Central memory CD4-positive, alpha-beta T cell (primary cell): Measurements from ENCODE around the gene BANF2.
"Not testable (repeated sequence)": the region's sequence is repeated elsewhere in the genome, so short reads cannot be mapped to it uniquely, and the experiment has no call there.

Experiments
- DNase-seq: peaks from one replicate; pipeline ENCODE4 v3.0.0; 2022

Gene BANF2

DNA sequence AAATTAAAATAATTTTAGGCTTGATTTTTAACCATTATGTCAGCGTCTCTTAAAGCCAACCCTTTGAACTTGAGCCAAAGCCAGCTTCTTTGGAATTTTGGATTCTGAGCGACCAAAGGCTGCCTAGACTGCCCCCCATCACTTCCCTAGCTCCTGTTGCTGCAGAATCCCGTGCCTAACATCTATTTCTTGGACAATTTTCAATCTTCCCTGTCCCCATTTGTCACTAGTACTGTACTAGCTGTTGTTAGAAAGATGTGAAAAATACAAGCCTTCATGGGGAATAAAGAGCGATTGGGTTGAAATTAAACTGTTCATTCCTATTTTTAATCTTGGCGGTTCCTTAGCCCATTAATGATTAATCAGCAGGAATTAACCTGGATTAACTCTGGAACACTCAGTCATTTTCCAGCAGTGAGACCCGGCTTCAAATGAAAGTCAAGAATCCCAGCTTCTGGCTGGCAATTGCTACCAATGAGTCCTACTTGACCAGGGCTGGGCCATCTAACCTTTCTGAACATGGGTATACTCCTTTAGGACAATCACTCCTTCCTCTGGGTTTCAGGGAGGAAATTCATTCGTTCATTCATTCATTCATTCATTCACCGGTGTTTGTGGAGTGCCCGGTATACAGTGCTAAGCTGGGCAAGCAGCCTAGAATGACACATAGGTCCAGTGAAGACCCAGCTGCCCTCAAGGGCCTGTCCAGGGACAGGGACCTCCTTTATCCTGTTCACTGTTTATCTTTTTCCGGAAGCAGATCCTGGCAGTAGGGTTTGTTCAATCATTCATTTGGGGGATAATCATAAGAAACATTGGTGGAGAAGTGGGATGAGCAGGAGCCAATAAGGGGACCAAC lies 16.3 kb upstream of the BANF2 start:
- no peak for DNase-seq

DNA sequence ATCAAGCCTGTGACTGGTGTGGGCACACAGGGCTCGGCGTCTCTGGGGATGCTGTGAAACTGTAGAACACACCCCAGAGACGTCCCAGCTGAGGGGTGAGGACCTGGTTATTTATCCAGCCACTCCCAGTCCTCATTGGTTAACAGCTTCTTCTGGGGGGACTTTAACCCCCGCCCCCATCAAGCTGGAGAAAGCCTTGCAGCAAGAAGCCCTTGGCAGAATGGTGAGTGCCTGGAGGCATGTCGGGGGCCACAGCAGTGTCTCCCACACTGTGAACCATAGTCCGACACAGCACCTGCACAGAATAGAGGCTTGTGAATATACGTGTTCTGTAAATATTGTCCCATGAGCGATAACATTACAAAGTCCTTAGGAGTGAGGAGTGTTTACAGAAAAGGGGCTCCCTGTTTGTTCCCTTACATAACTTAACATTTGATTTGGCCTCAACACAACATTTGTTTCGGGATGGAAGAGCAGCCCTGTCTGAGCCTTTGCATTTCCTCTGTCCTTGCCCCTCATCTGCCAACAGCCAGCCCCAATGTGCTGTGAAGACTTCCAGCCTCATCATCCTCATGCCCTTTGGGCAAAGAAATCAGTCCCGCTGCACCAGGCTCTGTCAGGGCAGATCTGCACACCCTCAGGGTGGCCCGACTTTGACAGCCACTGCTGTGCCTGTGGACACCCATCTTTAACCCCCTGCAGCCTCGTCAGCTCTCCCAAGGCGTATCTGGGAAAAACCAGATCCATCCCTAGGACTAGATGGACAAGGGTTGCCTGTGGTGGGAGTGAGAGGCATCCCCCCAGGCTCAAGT lies 15.5 kb upstream of the BANF2 start:
- DNase-seq, result no peak

DNA sequence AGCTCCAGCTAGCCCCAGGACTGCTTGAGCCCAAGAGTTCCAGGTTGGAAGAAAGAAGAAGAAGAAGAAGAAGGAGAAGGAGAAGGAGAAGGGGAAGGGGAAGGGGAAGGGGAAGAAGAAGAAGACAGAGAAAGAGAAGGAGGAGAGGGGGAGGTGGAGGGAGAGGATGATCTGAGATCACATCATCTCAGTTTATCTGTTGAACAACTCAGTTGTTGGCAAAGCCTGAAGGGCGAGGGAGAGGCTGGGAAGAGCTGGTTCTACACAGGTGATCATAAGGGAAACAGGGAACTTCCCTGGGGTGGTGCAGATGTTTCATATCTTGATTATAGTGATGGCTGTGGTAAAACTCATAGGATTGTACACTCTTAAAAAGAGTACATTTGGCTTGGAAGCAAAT lies 14.6 kb upstream of the BANF2 start:
- no peak for DNase-seq

- DNase-seq, result no peak
These were observed 12.0 kb upstream of the BANF2 start for GRCh38 chr20:17687800-17688199.

GRCh38 chr20:17688965-17689364 lies 10.8 kb upstream of the BANF2 start:
- DNase-seq, result no peak

- DNase-seq, result no peak
These were observed 9.6 kb upstream of the BANF2 start for GRCh38 chr20:17690144-17690543.

GRCh38 chr20:17691758-17692157 lies 8.0 kb upstream of the BANF2 start:
- DNase-seq, result no peak

- DNase-seq, result no peak
These were observed 6.2 kb upstream of the BANF2 start for GRCh38 chr20:17693444-17694001.

DNA sequence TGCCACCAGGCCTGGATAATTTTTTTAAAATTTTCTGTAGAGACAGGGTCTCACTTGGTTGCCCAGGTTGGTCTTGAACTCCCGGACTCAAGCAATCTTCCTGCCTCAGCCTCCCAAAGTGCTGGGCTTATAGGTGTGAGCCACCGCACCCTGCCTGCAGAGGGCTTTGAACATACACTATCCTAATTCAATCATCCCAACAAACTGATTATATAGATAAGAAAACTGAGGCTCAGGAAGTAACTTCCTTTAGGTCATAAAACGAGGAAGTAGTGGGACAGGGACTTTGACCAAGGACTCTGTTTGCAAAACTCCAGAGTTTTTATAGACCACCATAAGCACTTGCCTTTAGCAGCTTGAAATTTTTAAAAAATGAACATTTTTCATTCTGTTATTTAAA lies 5.0 kb upstream of the BANF2 start:
- DNase-seq, result no peak

- no peak for DNase-seq
These were observed 3.5 kb upstream of the BANF2 start for GRCh38 chr20:17696287-17696686.

DNA sequence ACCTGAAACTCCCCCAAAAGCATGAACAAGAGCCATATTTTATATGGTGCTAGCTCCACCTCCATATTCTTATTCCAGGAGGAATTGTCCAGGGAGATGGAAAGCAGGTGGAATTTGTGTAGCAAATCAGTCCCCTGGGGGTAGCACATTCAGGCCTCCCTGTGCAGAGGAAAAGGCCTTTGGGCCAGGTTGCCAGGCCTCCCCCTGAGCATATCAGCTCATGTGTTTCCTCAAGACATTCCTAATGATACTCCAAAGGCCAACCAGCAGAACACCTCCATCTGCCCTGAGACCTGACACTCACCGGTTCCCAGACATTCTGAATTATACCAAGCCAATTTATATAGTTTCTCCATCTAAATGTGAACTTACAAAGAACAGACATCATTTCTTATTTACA lies 2.6 kb upstream of the BANF2 start:
- DNase-seq, result no peak

DNA sequence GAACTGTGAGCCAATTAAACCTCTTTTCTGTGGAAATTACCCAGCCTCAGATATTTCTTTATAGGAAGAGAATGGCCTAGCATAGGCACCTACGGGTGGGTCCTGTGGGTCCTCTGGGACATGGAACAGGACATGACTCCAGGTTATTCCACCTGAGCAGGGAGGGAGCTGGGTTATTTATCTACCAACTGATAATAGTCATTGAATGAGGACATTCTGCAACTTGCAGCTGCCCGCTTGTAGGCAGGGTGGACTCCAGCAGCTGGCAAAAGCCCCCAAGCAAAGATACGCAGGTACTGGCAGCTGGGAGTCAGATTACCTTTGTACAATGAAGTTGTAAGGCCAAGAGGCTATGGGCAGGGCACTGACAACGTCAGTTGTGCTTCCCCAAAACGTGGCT lies 1.4 kb upstream of the BANF2 start:
- DNase-seq, result no peak

DNA sequence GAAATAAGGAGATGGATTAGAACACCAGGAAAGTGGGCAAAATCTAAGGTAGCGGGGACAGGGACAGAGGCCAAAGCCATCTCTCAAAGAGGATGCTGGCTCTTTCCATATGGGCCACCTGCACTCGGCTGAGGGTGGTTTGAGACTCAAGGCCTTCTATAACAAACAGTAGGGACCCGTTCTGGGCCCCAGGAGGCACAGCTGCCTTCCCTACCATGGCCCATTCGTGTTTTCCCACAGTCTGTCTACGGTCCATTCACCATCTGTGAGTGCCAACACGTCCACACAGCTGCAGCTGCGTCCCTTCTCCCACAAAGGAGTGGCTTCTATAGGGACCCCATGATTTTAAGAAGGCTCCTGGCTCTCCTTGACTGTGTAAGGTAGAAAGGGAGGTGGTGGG lies 871 bp downstream of the BANF2 start:
- no peak for DNase-seq

DNA sequence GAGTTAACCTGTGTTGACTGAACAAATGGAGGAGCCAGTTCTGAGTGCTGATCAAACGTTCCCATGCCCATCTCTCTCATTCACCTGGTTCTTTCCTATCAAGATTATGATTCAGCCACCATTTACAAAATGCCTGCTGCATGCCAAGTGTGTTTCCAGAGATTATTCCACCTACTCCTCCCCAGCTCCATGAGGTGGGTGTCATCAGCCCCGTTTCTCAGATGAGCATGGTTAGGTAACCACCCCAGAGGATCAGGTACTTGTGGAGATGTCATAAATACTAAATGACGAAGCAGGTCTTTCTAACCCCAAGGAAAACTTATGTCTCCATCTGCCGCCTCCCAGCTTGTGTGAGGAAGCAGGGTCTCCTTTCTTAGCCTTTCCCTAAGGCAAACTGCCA lies 2.1 kb downstream of the BANF2 start:
- no peak for DNase-seq

DNA sequence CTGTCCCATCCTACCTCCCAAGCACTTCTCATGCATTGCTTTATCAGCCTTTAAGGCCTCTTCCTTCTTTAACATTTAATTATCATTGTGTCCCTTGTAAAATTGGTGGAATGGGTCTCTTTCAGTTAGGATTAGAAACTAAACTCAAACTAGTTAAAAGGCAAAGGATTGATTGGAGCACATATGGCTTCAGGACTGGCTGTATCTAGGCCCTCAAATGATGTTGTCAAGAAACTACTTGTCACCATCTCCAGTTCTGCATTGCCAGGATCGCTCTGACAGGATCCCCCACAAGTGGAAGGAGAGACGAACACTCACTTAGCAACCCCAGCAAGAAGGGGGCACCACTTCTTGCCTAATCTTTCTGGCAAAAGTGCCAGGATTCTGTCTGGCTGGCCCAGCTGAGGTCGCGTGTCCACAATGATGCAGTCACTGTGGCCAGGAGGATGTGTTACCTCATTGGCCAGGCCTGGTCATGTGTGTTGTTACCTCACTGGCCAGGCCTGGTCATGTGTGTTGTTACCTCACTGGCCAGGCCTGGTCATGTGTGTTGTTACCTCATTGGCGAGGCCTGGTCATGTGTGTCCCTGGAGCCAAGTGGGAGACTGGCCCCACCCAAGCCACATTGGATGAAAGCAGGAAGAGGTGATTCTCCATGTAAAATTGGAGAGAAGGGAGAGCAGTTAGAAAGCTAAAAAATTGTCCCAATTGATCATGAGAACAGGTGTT lies 5.0 kb downstream of the BANF2 start:
- no peak for DNase-seq

DNA sequence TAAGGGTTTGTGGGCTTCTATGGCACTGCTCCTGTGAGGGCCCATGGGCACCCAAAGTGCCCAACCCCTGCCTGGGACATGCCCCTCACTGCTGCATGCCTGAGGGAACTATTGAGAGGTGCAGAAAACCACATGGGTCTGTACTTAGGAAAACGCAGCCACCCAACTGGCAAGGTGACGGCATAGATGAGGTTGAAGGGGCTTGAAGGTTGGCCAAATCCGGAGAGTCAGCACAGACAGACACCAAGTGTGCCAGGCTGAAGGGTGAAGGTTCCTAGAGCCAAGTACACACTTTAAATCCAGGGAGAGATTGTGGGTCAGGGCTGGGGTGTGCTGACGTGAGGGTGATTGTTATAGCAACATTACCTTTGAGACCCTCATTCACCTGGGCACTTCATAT lies 6.2 kb downstream of the BANF2 start:
- DNase-seq, result no peak

DNA sequence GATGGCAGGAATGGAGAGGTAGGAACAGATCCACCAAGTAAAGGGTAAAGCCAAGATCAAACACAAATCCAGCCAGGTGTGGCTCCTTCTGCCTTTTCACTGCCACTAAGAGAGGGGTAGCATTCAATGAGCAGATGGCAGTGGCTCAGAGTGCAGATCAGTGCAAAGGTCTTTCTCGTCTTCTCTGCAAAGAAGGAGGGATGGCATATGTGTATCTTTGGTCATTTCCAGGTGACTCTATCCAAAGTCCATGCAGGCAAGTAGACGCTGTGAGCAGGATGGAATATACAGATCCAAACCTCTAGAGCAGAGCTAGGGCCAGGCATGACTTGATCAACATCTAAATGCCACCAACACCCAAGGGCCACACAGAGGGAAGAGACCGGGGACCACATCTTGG lies 6.9 kb downstream of the BANF2 start:
- no peak for DNase-seq

- not testable (repeated sequence) for DNase-seq
These were observed 8.2 kb downstream of the BANF2 start for GRCh38 chr20:17707951-17708350.

GRCh38 chr20:17708675-17709360 lies 9.1 kb downstream of the BANF2 start:
- DNase-seq, result no peak

DNA sequence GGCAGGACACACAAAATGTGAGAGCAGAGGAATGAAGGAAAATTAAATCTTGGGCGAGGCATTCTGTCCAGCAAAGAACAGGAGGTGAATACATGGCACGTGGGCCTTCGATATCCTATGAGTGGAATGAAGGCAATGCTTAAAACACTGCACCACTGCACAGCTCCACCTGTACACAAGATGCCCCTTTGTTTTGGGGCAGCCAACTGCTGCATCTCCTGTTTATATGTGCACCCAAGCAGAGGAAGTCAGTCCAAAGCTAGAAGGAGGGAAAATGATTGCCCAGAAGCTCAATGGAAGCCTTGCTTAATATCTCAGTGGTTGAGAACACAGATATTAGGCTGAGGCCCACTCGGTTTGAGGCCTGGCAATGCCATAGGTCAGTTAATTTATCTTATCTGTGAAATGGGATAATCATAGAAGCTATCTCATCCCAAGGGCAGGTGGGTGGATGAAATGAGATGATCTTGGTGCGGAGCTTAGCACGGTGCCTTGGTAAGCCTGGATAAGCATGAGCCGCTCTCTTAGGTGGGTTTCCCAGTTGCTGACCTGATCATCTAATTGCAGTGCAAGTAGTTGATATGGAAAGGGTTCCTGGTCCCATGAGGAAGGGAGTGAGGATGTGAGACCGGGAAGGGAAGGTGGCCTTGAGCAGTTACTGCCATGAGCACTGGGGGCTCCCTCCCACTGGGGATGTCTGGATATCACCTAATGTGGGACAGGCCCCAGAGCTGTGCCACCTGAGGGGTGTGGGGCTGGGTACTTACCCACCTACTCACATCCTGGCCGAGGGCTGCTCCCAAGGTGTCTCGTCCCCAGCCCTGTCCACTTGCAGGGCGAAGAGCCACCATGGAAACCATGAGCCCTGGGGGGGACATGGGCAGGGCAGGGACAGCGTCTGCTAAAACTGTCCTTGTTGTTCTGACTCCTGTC lies 9.9 kb downstream of the BANF2 start:
- DNase-seq, result no peak
